Right ventricle myocardium superior (tissue), 1 donor: ENCODE data around the gene ADCY4. TPM values are rescaled to one million over a fixed set of nuclear protein-coding genes. Genes with fewer than 3 reads are reported as not detected.

Source experiments
- ATAC-seq: fragments of 200-7000 bp; cut with Tn5 transposase; one replicate; pipeline ENCODE4 v1.9.1; 2020; ENCODE audit warnings: mild to moderate bottlenecking; ENCODE audit not compliant: poor library complexity
- DNase-seq: peaks from one replicate; pipeline ENCODE4 v3.0.0-alpha.2; 2020
- intact Hi-C: fragments of 100-400 bp; cut with DNase I; formaldehyde crosslinking; loops from one replicate; pipeline ENCODE4 v1.11.2; 2022
- total RNA-seq: library from RNA; stranded (reverse); fragmentation: NEBNext Ultra II Directional; extraction: Animal tissue kit (Norgen Biotek cat#: 25700); gene quantifications from one replicate; pipeline ENCODE4 v1.2.1, GENCODE V29; 2021
- donor health status: DM: no; HTN: yes; CAD: no; lungs with severe emphysema.

Gene ADCY4
- total RNA-seq, 1 donor from 2014 or later = 20.6 TPM

DNA sequence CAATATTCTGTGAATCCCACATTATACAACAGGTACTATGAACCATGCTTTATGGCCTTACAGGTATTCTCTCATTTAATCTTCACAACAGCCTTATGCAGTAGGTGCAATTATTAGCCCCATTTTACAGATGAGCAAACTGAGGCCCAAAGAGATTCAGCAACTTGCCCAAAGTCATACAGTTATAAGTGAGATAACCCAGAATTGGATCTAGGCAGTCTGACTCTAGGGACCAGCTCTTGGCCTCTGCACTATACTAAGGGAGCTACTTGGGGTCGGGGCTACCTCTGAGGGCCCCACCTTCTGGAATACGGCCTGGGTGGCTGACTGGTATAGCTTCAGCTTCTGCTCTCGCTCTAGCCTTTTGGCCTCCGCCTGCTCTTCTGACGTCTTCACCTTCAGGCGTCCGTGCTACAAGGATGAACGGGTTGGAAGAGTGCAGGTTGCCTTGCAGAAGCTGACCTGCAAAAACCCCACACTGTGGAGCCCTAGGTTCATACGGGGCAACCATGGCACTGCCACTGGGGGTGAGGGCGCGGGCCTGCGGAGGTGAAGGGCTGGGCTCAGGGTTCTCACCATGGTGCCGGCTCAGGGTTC is 64.2 kb downstream of the ADCY4 start:
- DNase-seq (no peak), ATAC-seq (peak; percentile 14)
- intact Hi-C loops = no loop called here

- no peak for ATAC-seq
- intact Hi-C loops = no loop called here
- no peak for DNase-seq
Measured at GRCh38 chr14:24269910-24270536, 64.8 kb downstream of the ADCY4 start.

- DNase-seq = no peak
- ATAC-seq = no peak
- intact Hi-C loops = no loop called here
Measured at GRCh38 chr14:24269368-24269767, 65.5 kb downstream of the ADCY4 start.

Other genes with a start within 250 kb of the ADCY4 start
- 2.7 TPM for gene PCK2, start 240.8 kb downstream of the ADCY4 start, total RNA-seq
- gene DCAF11, start 220.3 kb downstream of the ADCY4 start, total RNA-seq = 81.7 TPM
- 0.75 TPM for gene NRL, start 220.1 kb downstream of the ADCY4 start, total RNA-seq
- 126 TPM for gene FITM1, start 204.4 kb downstream of the ADCY4 start, total RNA-seq
- 129 TPM for gene PSME1, start 198.9 kb downstream of the ADCY4 start, total RNA-seq
- gene EMC9, start 193.5 kb downstream of the ADCY4 start, total RNA-seq = 14.4 TPM
- gene PSME2, start 188.5 kb downstream of the ADCY4 start, total RNA-seq = 88.8 TPM
- gene RNF31, start 187.6 kb downstream of the ADCY4 start, total RNA-seq = 29.5 TPM
- 24.0 TPM for gene IRF9, start 173.8 kb downstream of the ADCY4 start, total RNA-seq
- gene REC8, start 163.0 kb downstream of the ADCY4 start, total RNA-seq = 1.7 TPM
- 10.5 TPM for gene IPO4, start 146.3 kb downstream of the ADCY4 start, total RNA-seq
- 19.2 TPM for gene TM9SF1, start 139.6 kb downstream of the ADCY4 start, total RNA-seq
- gene TSSK4, start 129.4 kb downstream of the ADCY4 start, total RNA-seq = not detected
- 26.6 TPM for gene CHMP4A, start 121.6 kb downstream of the ADCY4 start, total RNA-seq
- 18.9 TPM for gene MDP1, start 119.0 kb downstream of the ADCY4 start, total RNA-seq
- gene NEDD8, start 102.7 kb downstream of the ADCY4 start, total RNA-seq = 212 TPM
- gene GMPR2, start 102.1 kb downstream of the ADCY4 start, total RNA-seq = 26.2 TPM
- 28.7 TPM for gene TINF2, start 92.4 kb downstream of the ADCY4 start, total RNA-seq
- 1.1 TPM for gene TGM1, start 71.9 kb downstream of the ADCY4 start, total RNA-seq
- 20.3 TPM for gene RABGGTA, start 63.5 kb downstream of the ADCY4 start, total RNA-seq
- 5.2 TPM for gene DHRS1, start 35.3 kb downstream of the ADCY4 start, total RNA-seq
- gene NOP9, start 35.2 kb downstream of the ADCY4 start, total RNA-seq = 23.4 TPM
- gene CIDEB, start 27.1 kb downstream of the ADCY4 start, total RNA-seq = 2.9 TPM
- 0.65 TPM for gene LTB4R2, start 24.9 kb downstream of the ADCY4 start, total RNA-seq
- 1.8 TPM for gene LTB4R, start 23.6 kb downstream of the ADCY4 start, total RNA-seq
- gene RIPK3, start 4.9 kb upstream of the ADCY4 start, total RNA-seq = 2.9 TPM
- gene NFATC4, start 33.1 kb upstream of the ADCY4 start, total RNA-seq = 25.6 TPM
- gene NYNRIN, start 63.9 kb upstream of the ADCY4 start, total RNA-seq = 8.8 TPM
- gene CBLN3, start 94.6 kb upstream of the ADCY4 start, total RNA-seq = 0.65 TPM
- gene KHNYN, start 94.9 kb upstream of the ADCY4 start, total RNA-seq = 22.5 TPM
- gene SDR39U1, start 107.7 kb upstream of the ADCY4 start, total RNA-seq = 84.7 TPM
- gene CMA1, start 173.2 kb upstream of the ADCY4 start, total RNA-seq = 1.9 TPM
- 2.4 TPM for gene CTSG, start 241.2 kb upstream of the ADCY4 start, total RNA-seq